ENCODE measurements around the gene AOAH.

Gene AOAH

GRCh38 chr7:36531951-36532350 is 192.3 kb downstream of the AOAH start:
- TF ChIP-seq TCF12 (IDR thresholded peaks at IDR 0.05; ENCODE audit: low read depth) (no peak), USF1 (IDR thresholded peaks at IDR 0.05) (no peak), CREB1 (IDR thresholded peaks at IDR 0.05; ENCODE audit: low read depth) (no peak), NFIC (IDR thresholded peaks at IDR 0.05) (no peak), REST (IDR thresholded peaks at IDR 0.05; ENCODE audit: low read depth) (no peak), FOXM1 (IDR thresholded peaks at IDR 0.05; ENCODE audit: borderline replicate concordance, low read depth) (no peak), RAD21 (IDR thresholded peaks at IDR 0.05; ENCODE audit: low read depth) (no peak), CEBPB (IDR thresholded peaks at IDR 0.05) (no peak), ZBTB7A (IDR thresholded peaks at IDR 0.05; ENCODE audit: low read depth) (no peak), MAX (IDR thresholded peaks at IDR 0.05) (no peak), EGR1 (IDR thresholded peaks at IDR 0.05) (no peak), TAF1 (IDR thresholded peaks at IDR 0.05; ENCODE audit: low read depth) (no peak), EP300 (IDR thresholded peaks at IDR 0.05; ENCODE audit: borderline replicate concordance) (no peak), YY1 (IDR thresholded peaks at IDR 0.05; ENCODE audit: low read depth) (no peak)

GRCh38 chr7:36530456-36530855 is 193.8 kb downstream of the AOAH start:
- TF ChIP-seq NFIC (IDR thresholded peaks at IDR 0.05) (no peak), FOXM1 (IDR thresholded peaks at IDR 0.05; ENCODE audit: borderline replicate concordance, low read depth) (no peak)

GRCh38 chr7:36527549-36527913 is 196.8 kb downstream of the AOAH start:
- TF ChIP-seq TEAD4 (IDR thresholded peaks at IDR 0.05): no peak
- no peak for TF ChIP-seq TCF12 (IDR thresholded peaks at IDR 0.05; ENCODE audit: low read depth)
- TF ChIP-seq USF1 (IDR thresholded peaks at IDR 0.05): no peak
- no peak for TF ChIP-seq REST (IDR thresholded peaks at IDR 0.05; ENCODE audit: low read depth)
- TF ChIP-seq TAF1 (IDR thresholded peaks at IDR 0.05; ENCODE audit: low read depth): no peak
- TF ChIP-seq RAD21 (IDR thresholded peaks at IDR 0.05; ENCODE audit: low read depth): no peak
- no peak for TF ChIP-seq ZBTB7A (IDR thresholded peaks at IDR 0.05; ENCODE audit: low read depth)
- no peak for TF ChIP-seq CEBPB (IDR thresholded peaks at IDR 0.05)
- no peak for TF ChIP-seq CREB1 (IDR thresholded peaks at IDR 0.05; ENCODE audit: low read depth)
- no peak for TF ChIP-seq NFIC (IDR thresholded peaks at IDR 0.05)
- no peak for TF ChIP-seq MAX (IDR thresholded peaks at IDR 0.05)

- TF ChIP-seq USF1 (IDR thresholded peaks at IDR 0.05): 0 out of 2 replicates have a peak, but pooled peaks have one; percentile 18
- TF ChIP-seq YY1 (IDR thresholded peaks at IDR 0.05; ENCODE audit: low read depth): no peak
- peak; percentile 66; the same call in 1 of the 2 replicates for TF ChIP-seq FOXM1 (IDR thresholded peaks at IDR 0.05; ENCODE audit: borderline replicate concordance, low read depth)
- TF ChIP-seq EGR1 (IDR thresholded peaks at IDR 0.05): no peak
- TF ChIP-seq TAF1 (IDR thresholded peaks at IDR 0.05; ENCODE audit: low read depth): no peak
- no peak for TF ChIP-seq CEBPB (IDR thresholded peaks at IDR 0.05)
- peak; percentile 69 for TF ChIP-seq TEAD4 (IDR thresholded peaks at IDR 0.05)
- TF ChIP-seq RAD21 (IDR thresholded peaks at IDR 0.05; ENCODE audit: low read depth): 0 out of 2 replicates have a peak, but pooled peaks have one; percentile 1
- TF ChIP-seq NFIC (IDR thresholded peaks at IDR 0.05): peak; percentile 33; the same call in 1 of the 2 replicates
- TF ChIP-seq EP300 (IDR thresholded peaks at IDR 0.05; ENCODE audit: borderline replicate concordance): peak; percentile 75
- TF ChIP-seq ZBTB7A (IDR thresholded peaks at IDR 0.05; ENCODE audit: low read depth): no peak
- no peak for TF ChIP-seq REST (IDR thresholded peaks at IDR 0.05; ENCODE audit: low read depth)
- TF ChIP-seq TCF12 (IDR thresholded peaks at IDR 0.05; ENCODE audit: low read depth): peak; percentile 54; the same call in 1 of the 2 replicates
- TF ChIP-seq MAX (IDR thresholded peaks at IDR 0.05): no peak
- TF ChIP-seq CREB1 (IDR thresholded peaks at IDR 0.05; ENCODE audit: low read depth): no peak
Observed at GRCh38 chr7:36526863-36527548, 197.3 kb downstream of the AOAH start.

Data from Ishikawa (cell line).